ENCODE results near the gene TLE1.

- TF ChIP-seq CTCF (IDR thresholded peaks at IDR 0.05) (no peak), EZH2 (IDR thresholded peaks at IDR 0.05; ENCODE audit: borderline replicate concordance, insufficient read depth, low read depth, low read length, poor library complexity, severe bottlenecking) (no peak)
These were observed 94.9 kb downstream of the TLE1 start for GRCh38 chr9:81594415-81594814.
